Left cardiac atrium (tissue), 4 donors: ENCODE data around the gene FOXO6. TPM values are rescaled to one million over a fixed set of nuclear protein-coding genes. Genes with fewer than 3 reads are reported as not detected.

ENCODE experiments used
- ATAC-seq, 2 donors: fragments of 200-7000 bp; cut with Tn5 transposase; one replicate each; pipeline ENCODE4 v1.9.1; 2020; ENCODE audit warnings: mild to moderate bottlenecking in 2 of 2, moderate library complexity in 2 of 2
- DNase-seq: peaks from one replicate; pipeline ENCODE4 v3.0.0-alpha.2; 2020
- intact Hi-C, 2 donors: fragments of 100-400 bp; cut with DNase I; formaldehyde crosslinking; loops; one replicate each; pipeline versions ENCODE4 v1.14.1 to v1.15.1; 2022 to 2023
- total RNA-seq, 2 donors: library from RNA; stranded (reverse); fragmentation: NEBNext Ultra II Directional; extraction: Animal tissue kit (Norgen Biotek cat#: 25700); gene quantifications; one replicate each; pipeline ENCODE4 v1.2.1, GENCODE V29; 2021
- donor health status: DM: no; HTN: yes; CAD: no.
- donor health status: DM: no; HTN: yes; CAD: no; lungs with severe emphysema.
- donor health status: DM: yes; HTN: yes; CAD: no.
- donor health status: Dilated cardiomyopathy.

The FOXO6 gene
- total RNA-seq, 2 donors from 2014 or later = 1.8 to 2.9 TPM

- ATAC-seq = no peak
- intact Hi-C loops = no loop called here
- DNase-seq = no peak
Measured at GRCh38 chr1:41414296-41414695, 53.1 kb downstream of the FOXO6 start.

GRCh38 chr1:41414716-41415306 lies 53.6 kb downstream of the FOXO6 start:
- no peak for DNase-seq
- ATAC-seq = no peak
- intact Hi-C loops = loop anchor here (5.0 kb wide), 2 partner anchors 133 to 148 kb away; no protein-coding TSS in a partner anchor

GRCh38 chr1:41416081-41416480 lies 54.8 kb downstream of the FOXO6 start:
- DNase-seq (no peak), ATAC-seq (no peak)
- intact Hi-C loops = loop anchor here (2.0 to 5.0 kb wide), 4 partner anchors 91 to 149 kb away; no protein-coding TSS in a partner anchor

- intact Hi-C loops = loop anchor here (2.0 to 5.0 kb wide), 4 partner anchors 92 to 149 kb away; no protein-coding TSS in a partner anchor
- peak; percentile 68 for DNase-seq
- ATAC-seq = peak; percentile 61 to 69
Measured at GRCh38 chr1:41416552-41417334, 55.5 kb downstream of the FOXO6 start.

- DNase-seq = no peak
- no peak for ATAC-seq
Measured at GRCh38 chr1:41417335-41417682, 56.1 kb downstream of the FOXO6 start.

GRCh38 chr1:41417746-41418145 lies 56.5 kb downstream of the FOXO6 start:
- ATAC-seq (no peak), DNase-seq (no peak)
- intact Hi-C loops = loop anchor here (2.0 to 5.0 kb wide), 4 partner anchors 93 to 150 kb away; no protein-coding TSS in a partner anchor

More at GRCh38 chr1:41417335-41417682, 56.1 kb downstream of the FOXO6 start:
- intact Hi-C loops = loop anchor here (2.0 to 5.0 kb wide), 4 partner anchors 93 to 150 kb away; no protein-coding TSS in a partner anchor

- ATAC-seq (peak; percentile 83 to 87), DNase-seq (peak; percentile 90)
- intact Hi-C loops = loop anchor here (5.0 kb wide), 2 partner anchors 137 to 152 kb away; no protein-coding TSS in a partner anchor
Measured at GRCh38 chr1:41418857-41419583, 57.8 kb downstream of the FOXO6 start.

- intact Hi-C loops = loop anchor here (5.0 kb wide), 2 partner anchors 137 to 152 kb away; no protein-coding TSS in a partner anchor
- DNase-seq = no peak
- ATAC-seq = no peak
Measured at GRCh38 chr1:41419584-41420295, 58.5 kb downstream of the FOXO6 start.

- DNase-seq (no peak), ATAC-seq (no peak)
- intact Hi-C loops = no loop called here
Measured at GRCh38 chr1:41420351-41420750, 59.1 kb downstream of the FOXO6 start.

GRCh38 chr1:41420860-41421259 lies 59.6 kb downstream of the FOXO6 start:
- intact Hi-C loops = no loop called here
- ATAC-seq (no peak), DNase-seq (no peak)

GRCh38 chr1:41422306-41422705 lies 61.1 kb downstream of the FOXO6 start:
- ATAC-seq = no peak
- intact Hi-C loops = no loop called here
- DNase-seq = no peak

GRCh38 chr1:41423511-41424191 lies 62.4 kb downstream of the FOXO6 start:
- DNase-seq = peak; percentile 35
- intact Hi-C loops = no loop called here
- peak; percentile 56 to 70 for ATAC-seq

- ATAC-seq (no peak), DNase-seq (no peak)
- intact Hi-C loops = no loop called here
Measured at GRCh38 chr1:41424581-41425118, 63.4 kb downstream of the FOXO6 start.

GRCh38 chr1:41425369-41425768 lies 64.1 kb downstream of the FOXO6 start:
- no peak for DNase-seq
- ATAC-seq = no peak
- intact Hi-C loops = no loop called here

- intact Hi-C loops = no loop called here
- DNase-seq = no peak
- ATAC-seq = no peak
Measured at GRCh38 chr1:41426201-41426890, 65.1 kb downstream of the FOXO6 start.

GRCh38 chr1:41427122-41427913 lies 66.1 kb downstream of the FOXO6 start:
- intact Hi-C loops = no loop called here
- ATAC-seq (no peak), DNase-seq (no peak)
